GM12892 (cell line): ENCODE measurements around the gene ACTR1A.

ENCODE experiments used
- POLR2A ChIP-seq: IDR thresholded peaks from 2 replicates; pipeline ENCODE4 v1.6.1; 2011; ENCODE audit warnings: low read depth, low read length, control low read depth
- POLR2AphosphoS5 ChIP-seq: IDR thresholded peaks from 2 replicates; pipeline ENCODE4 v1.6.1; 2011; ENCODE audit warnings: low read depth, low read length, control low read depth
- TAF1 ChIP-seq: IDR thresholded peaks from 2 replicates; pipeline ENCODE4 v1.6.1; 2011; ENCODE audit warnings: low read depth, mild to moderate bottlenecking, control low read depth, low read length, borderline replicate concordance

DNA sequence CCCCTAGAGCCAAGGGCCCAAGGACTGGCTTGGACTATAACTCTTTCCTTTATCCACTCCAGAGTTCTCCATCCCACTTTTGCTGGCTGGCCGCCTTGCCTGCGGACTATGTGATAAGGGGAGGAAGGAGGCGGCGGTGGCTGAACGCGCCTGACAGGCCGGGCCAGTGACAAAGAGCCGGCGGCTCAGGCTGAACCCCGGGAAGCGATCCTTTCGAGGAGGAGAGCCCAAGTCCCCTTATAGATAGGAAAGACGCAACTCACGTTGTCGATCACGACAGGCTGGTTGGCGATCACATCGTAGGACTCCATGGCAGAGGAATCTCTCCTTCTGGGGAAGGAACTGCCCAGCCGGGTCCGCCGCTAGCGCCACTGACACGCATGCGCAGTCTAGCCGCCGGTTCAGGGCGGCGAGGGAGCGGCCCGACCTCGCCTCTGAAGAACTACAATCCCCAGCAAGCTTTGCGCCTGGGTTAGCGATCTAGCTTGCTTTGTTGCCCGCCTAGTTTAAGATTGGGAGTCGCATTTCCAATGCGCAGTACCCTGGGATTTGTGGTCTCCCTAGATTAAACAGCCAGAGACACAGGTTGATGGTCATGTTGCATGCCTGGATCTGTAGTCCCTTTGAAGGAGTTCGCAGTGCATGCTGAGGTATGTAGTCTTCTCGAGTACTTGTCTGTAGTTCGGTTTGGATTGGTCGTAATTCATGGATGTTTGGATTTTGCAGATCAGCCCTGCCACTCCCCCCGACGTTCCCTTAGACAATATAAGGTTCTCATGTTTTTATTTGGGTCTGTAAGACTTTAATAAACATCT, at the start of gene ACTR1A:
- 0 out of 2 replicates have a peak, but pooled peaks have one; percentile 43 for TF ChIP-seq TAF1
- TF ChIP-seq POLR2AphosphoS5 = peak; percentile 60
- TF ChIP-seq POLR2A = peak; percentile 64
